OCI-LY7 (cell line): ENCODE results near the gene DSTYK. TPM values are rescaled to one million over a fixed set of nuclear protein-coding genes. Genes with fewer than 3 reads are reported as not detected.

Experiments used
- BruUV-seq: library from RNA; stranded (reverse); fragments of 400-500 nt; replicated peaks from 2 replicates; lab custom pipeline; 2021; lab: Mats Ljungman, UMichigan
- CTCF ChIA-PET: fragments of 300-600 bp; sonication (Branson Sonifier 250); formaldehyde crosslinking; loops from one replicate; lab custom pipeline; 2022; ENCODE audit warnings: antibody characterized with exemption; ENCODE audit not compliant: unreplicated experiment; lab: Charles Lee
- POLR2A ChIA-PET: fragments of 300-600 bp; sonication (Branson Sonifier 250); formaldehyde crosslinking; loops from one replicate; lab custom pipeline; 2022; ENCODE audit warnings: antibody characterized with exemption; lab: Charles Lee
- DNase-seq: peaks from one replicate; pipeline ENCODE4 v3.0.0-alpha.2; 2015; ENCODE audit warnings: low spot score
- H2AFZ ChIP-seq: fragments of 200-600 bp; sonication (generic), shearing (Covaris generic); 2 replicates; pipeline ENCODE4 v1.6.1; 2014; ENCODE audit warnings: mild to moderate bottlenecking, antibody characterized with exemption, low read length, moderate library complexity
- H3K27ac ChIP-seq: fragments of 200-600 bp; sonication (generic); 2 replicates; pipeline ENCODE4 v1.5.1; 2014; ENCODE audit warnings: mixed run types, low read depth, mild to moderate bottlenecking, moderate library complexity, low read length, inconsistent platforms; ENCODE audit not compliant: poor library complexity, severe bottlenecking
- H3K36me3 ChIP-seq: fragments of 200-600 bp; sonication (generic); 2 replicates; pipeline ENCODE4 v1.6.1; 2014; ENCODE audit warnings: mild to moderate bottlenecking, antibody characterized with exemption, low read length, moderate library complexity, mixed read lengths; ENCODE audit not compliant: insufficient read depth
- H3K4me1 ChIP-seq: fragments of 200-600 bp; sonication (generic); 2 replicates; pipeline ENCODE4 v1.5.1; 2014; ENCODE audit warnings: mild to moderate bottlenecking, low read length; ENCODE audit not compliant: insufficient read depth, poor library complexity, severe bottlenecking
- H3K4me2 ChIP-seq: fragments of 200-600 bp; sonication (generic); 2 replicates; pipeline ENCODE4 v1.6.1; 2014; ENCODE audit warnings: mild to moderate bottlenecking, low read length
- H3K4me3 ChIP-seq: fragments of 200-600 bp; sonication (generic); 2 replicates; pipeline ENCODE4 v1.5.1; 2014; ENCODE audit warnings: mild to moderate bottlenecking, low read depth, low read length; ENCODE audit not compliant: poor library complexity, severe bottlenecking
- H3K79me2 ChIP-seq: fragments of 200-600 bp; sonication (generic); 2 replicates; pipeline ENCODE4 v1.6.1; 2016; ENCODE audit warnings: low read depth, mild to moderate bottlenecking, low read length, moderate library complexity, mixed read lengths; ENCODE audit not compliant: insufficient read depth
- H3K9me2 ChIP-seq: fragments of 200-600 bp; sonication (generic); 2 replicates; pipeline ENCODE4 v1.6.1; 2016; ENCODE audit warnings: mild to moderate bottlenecking, low read length, mixed read lengths; ENCODE audit not compliant: insufficient read depth
- H3K9me3 ChIP-seq: fragments of 200-600 bp; sonication (generic); 2 replicates; pipeline ENCODE4 v1.6.1; 2014; ENCODE audit warnings: mild to moderate bottlenecking, mixed run types, low read length, mixed read lengths
- H4K20me1 ChIP-seq: fragments of 200-600 bp; sonication (generic); 2 replicates; pipeline ENCODE4 v1.6.1; 2014; ENCODE audit warnings: mild to moderate bottlenecking, antibody characterized with exemption, low read length, moderate library complexity, mixed read lengths; ENCODE audit not compliant: insufficient read depth
- CTCF ChIP-seq: fragments of 200-600 bp; sonication (generic); conservative IDR thresholded peaks from 2 replicates; pipeline ENCODE4 v1.5.1; 2014; ENCODE audit warnings: mild to moderate bottlenecking, antibody characterized with exemption, low read length, moderate library complexity, mixed read lengths
- EZH2phosphoT487 ChIP-seq: fragments of 200-600 bp; sonication (generic); IDR thresholded peaks from 2 replicates; pipeline ENCODE4 v1.6.1; 2018; ENCODE audit warnings: low read depth, borderline replicate concordance, mild to moderate bottlenecking, mixed run types, antibody characterized with exemption, low read length, moderate library complexity, mixed read lengths
- intact Hi-C: fragments of 100-400 bp; cut with micrococcal nuclease; formaldehyde crosslinking; loops from one replicate; pipeline ENCODE4 v1.10.0; 2022; ENCODE audit not compliant: unreplicated experiment
- total RNA-seq, 2 experiments: library from RNA; depleted of rRNA in 1 of 2; stranded (reverse); fragments of >200 nt in 1 of 2; shearing (Covaris generic) in 1 of 2; gene quantifications; 2 replicates each; pipeline ENCODE4 v1.2.3, GENCODE V29; 2014 to 2022

Gene DSTYK
- total RNA-seq, 2 experiments from 2014 or later, result 4.7 to 6.6 TPM

- Histone ChIP-seq H3K9me2 (no peaks in the 10 kb centered on the region), H3K27ac (no peak overlapping the region), H4K20me1 (no peaks in the 10 kb centered on the region), H3K4me2 (no peak overlapping the region), H3K9me3 (no peaks in the 10 kb centered on the region), H3K36me3 (no peaks in the 10 kb centered on the region), H3K4me3 (no peak overlapping the region), H3K4me1 (no peaks in the 10 kb centered on the region), H3K79me2 (no peaks in the 10 kb centered on the region), H2AFZ (no peak overlapping the region)
- ChIA-PET CTCF (no interaction called here), POLR2A (no interaction called here)
- intact Hi-C loops, result no loop called here
- TF ChIP-seq CTCF, result no peak
- no peak for TF ChIP-seq EZH2phosphoT487
- no TSS peak for BruUV-seq
- DNase-seq, result no peak
Measured at GRCh38 chr1:205248793-205249601, 37.5 kb upstream of the DSTYK start.

GRCh38 chr1:205247130-205247921 is 35.8 kb upstream of the DSTYK start:
- Histone ChIP-seq H3K27ac (no peak overlapping the region), H3K4me2 (no peak overlapping the region), H4K20me1 (no peaks in the 10 kb centered on the region), H3K4me3 (no peak overlapping the region), H3K79me2 (no peaks in the 10 kb centered on the region), H2AFZ (no peak overlapping the region), H3K4me1 (no peaks in the 10 kb centered on the region), H3K9me3 (no peaks in the 10 kb centered on the region), H3K9me2 (no peaks in the 10 kb centered on the region), H3K36me3 (no peaks in the 10 kb centered on the region)
- ChIA-PET POLR2A (interaction anchor here (0.9 to 1.2 kb wide), 3 partner anchors 17 to 112 kb away, joined by 3 to 6 read pairs (median 3); no protein-coding TSS in a partner anchor), CTCF (interaction anchor here (0.6 kb wide), 1 partner anchor 644 kb away, joined by 9 read pairs; no protein-coding TSS in a partner anchor)
- no peak for TF ChIP-seq CTCF
- no peak for TF ChIP-seq EZH2phosphoT487
- intact Hi-C loops, result no loop called here
- DNase-seq, result no peak
- no TSS peak for BruUV-seq
